IPS-20b (cell line): ENCODE results near the gene SDSL.

Experiments used
- H3K27ac ChIP-seq: one replicate; pipeline ENCODE4 v1.5.1; 2013; ENCODE audit warnings: low read length
- H3K27me3 ChIP-seq: 2 replicates; pipeline ENCODE4 v1.6.1; 2013; ENCODE audit warnings: mild to moderate bottlenecking, low read length, inconsistent platforms; ENCODE audit not compliant: insufficient read depth
- H3K36me3 ChIP-seq: 2 replicates; pipeline ENCODE4 v1.6.1; 2013; ENCODE audit warnings: low read depth, mild to moderate bottlenecking, inconsistent platforms, low read length, moderate library complexity; ENCODE audit not compliant: insufficient read depth
- H3K4me1 ChIP-seq: 2 replicates; pipeline ENCODE4 v1.6.1; 2013; ENCODE audit warnings: mild to moderate bottlenecking, control low read depth, inconsistent platforms, low read length, moderate library complexity; ENCODE audit not compliant: insufficient read depth
- H3K4me3 ChIP-seq: 2 replicates; pipeline ENCODE4 v1.5.1; 2013; ENCODE audit warnings: mild to moderate bottlenecking, low read length, inconsistent platforms
- H3K9ac ChIP-seq: 2 replicates; pipeline ENCODE4 v1.6.1; 2013; ENCODE audit warnings: low read depth, mild to moderate bottlenecking, inconsistent platforms, low read length, moderate library complexity
- H3K9me3 ChIP-seq: 2 replicates; pipeline ENCODE4 v1.6.1; 2013; ENCODE audit warnings: mild to moderate bottlenecking, low read depth, low read length, inconsistent platforms; ENCODE audit not compliant: insufficient read depth

SDSL gene

GRCh38 chr12:113409462-113410124 is 12.6 kb upstream of the SDSL start:
- peaks cover 8% of the 10 kb centered on the region; the same call in 1 of the 2 replicates for H3K4me1 ChIP-seq
- H3K27me3 ChIP-seq = no peaks in the 10 kb centered on the region
- no peaks in the 10 kb centered on the region for H3K36me3 ChIP-seq
- H3K9me3 ChIP-seq = no peaks in the 10 kb centered on the region
- no peak overlapping the region for H3K9ac ChIP-seq
- H3K4me3 ChIP-seq = no peak overlapping the region
- H3K27ac ChIP-seq = no peak overlapping the region

DNA sequence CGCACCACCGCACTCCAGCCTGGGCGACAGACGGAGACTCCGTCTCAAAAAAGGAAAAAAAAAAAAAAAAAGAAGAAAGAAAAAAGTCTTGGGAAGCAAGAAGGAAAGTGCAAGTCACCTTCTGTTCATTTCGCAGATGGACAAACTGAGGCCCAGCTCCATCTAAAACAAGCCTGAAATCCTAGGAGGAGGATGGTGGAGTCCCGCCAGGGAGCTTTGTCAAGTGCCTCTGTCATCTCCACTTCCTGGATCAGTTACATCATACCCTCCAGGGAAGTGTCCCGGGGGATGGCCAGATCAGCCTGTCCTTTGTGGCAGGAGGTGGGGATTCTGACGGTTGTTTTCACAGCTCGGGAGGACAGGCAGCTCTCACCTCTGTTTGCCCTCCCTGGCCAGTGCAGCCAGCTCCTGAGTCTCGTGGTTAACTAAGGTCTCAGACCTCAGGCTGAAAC is 8.7 kb upstream of the SDSL start:
- H3K27me3 ChIP-seq = no peaks in the 10 kb centered on the region
- no peaks in the 10 kb centered on the region for H3K9me3 ChIP-seq
- no peaks in the 10 kb centered on the region for H3K36me3 ChIP-seq
- H3K9ac ChIP-seq = no peak overlapping the region
- H3K27ac ChIP-seq = no peak overlapping the region
- no peak overlapping the region for H3K4me3 ChIP-seq
- no peaks in the 10 kb centered on the region for H3K4me1 ChIP-seq

DNA sequence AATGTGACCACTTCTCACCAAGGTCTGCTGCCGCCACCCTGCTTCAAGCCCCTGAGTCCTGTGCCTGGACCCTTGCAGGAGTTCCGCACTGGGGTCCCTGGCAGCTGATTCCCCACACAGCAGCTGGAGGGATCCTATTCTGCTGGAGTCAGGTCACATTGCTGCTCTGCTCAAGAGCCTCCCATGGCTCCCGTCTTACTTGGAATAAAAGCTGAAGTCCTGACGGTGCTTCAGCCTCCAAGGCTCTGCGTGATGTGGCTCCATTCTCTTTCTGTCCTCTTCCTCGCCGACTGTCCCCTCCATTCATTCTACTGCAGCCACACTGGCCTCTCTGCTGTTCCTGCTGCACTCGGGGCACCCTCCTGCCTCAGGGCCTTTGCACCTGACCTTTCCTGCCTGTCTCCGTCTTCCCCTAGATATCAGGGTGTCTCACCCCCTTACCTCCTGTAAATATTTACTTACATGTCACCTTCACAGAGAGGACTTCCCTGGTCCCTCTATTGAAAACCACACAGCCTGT is 7.6 kb upstream of the SDSL start:
- H3K27me3 ChIP-seq = no peaks in the 10 kb centered on the region
- H3K4me3 ChIP-seq = no peak overlapping the region
- no peaks in the 10 kb centered on the region for H3K9me3 ChIP-seq
- H3K9ac ChIP-seq = no peak overlapping the region
- H3K36me3 ChIP-seq = no peaks in the 10 kb centered on the region
- no peaks in the 10 kb centered on the region for H3K4me1 ChIP-seq
- H3K27ac ChIP-seq = no peak overlapping the region

DNA sequence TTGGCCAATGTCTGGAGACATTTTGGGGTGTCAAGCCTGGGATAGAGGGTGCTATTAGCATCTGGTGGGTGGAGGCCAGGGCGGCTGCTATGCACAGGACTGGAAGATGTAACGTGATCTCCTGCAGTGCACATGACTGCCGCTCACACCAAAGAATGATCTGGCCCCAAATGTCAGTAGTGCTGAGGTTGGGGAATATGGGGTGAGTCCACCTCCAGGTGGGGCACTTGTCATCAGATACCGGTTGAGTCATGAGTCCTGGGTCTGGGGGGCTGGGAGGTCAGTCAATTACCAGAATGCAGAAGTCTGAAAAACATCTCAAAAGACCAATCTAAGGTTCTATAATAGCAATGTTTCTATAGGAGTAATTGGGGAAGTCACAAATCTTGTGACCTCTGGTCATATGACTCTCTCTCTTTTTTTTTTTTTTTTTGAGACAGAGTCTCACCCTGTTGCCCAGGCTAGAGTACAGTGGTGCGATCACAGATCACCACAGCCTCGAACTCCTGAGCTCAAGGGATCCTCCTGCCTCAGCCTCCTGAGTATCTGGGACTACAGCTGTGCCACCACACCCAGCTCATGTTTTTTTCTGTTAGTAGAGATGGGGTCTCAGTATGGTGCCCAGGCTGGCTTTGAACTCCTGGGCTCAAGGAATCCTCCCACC is 6.0 kb upstream of the SDSL start:
- no peaks in the 10 kb centered on the region for H3K36me3 ChIP-seq
- H3K9ac ChIP-seq = no peak overlapping the region
- no peak overlapping the region for H3K27ac ChIP-seq
- no peaks in the 10 kb centered on the region for H3K27me3 ChIP-seq
- H3K4me3 ChIP-seq = no peak overlapping the region
- no peaks in the 10 kb centered on the region for H3K4me1 ChIP-seq
- H3K9me3 ChIP-seq = no peaks in the 10 kb centered on the region

DNA sequence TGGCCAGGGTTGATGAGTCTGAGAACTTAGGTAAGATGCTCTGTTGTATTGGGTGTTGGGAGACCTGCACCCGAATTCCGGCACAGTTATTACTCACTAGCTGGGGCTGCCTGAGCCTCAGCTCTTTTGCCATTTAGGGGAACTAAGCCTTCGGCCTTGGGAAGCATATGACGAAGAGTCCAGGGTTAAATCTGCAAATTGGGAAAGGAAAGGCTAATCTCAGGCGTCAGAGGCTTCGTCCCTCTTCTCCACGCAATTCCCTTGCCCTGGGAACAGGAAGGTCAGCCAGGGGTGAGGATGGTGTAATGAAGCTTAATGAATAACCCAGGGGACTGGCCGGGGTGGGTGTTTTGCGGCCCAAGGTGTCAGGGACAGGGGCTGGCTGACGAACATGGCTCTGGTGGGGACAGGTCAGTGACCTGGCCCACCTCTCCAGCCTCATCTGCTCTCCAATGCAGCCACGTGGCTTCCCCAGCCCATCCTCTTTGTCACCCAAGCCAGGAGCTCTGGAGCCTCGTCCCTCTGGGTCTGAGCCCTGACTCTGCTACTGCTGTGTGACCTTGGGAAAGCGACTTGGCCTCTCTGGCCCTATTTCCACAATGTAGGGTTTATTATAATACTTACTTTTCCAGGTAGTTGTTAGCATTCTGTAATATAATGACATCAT is 3.8 kb upstream of the SDSL start:
- H3K27ac ChIP-seq = no peak overlapping the region
- no peaks in the 10 kb centered on the region for H3K9me3 ChIP-seq
- H3K27me3 ChIP-seq = no peaks in the 10 kb centered on the region
- H3K4me1 ChIP-seq = peaks cover 6% of the 10 kb centered on the region; the same call in 1 of the 2 replicates
- no peaks in the 10 kb centered on the region for H3K36me3 ChIP-seq
- no peak overlapping the region for H3K4me3 ChIP-seq
- H3K9ac ChIP-seq = no peak overlapping the region

DNA sequence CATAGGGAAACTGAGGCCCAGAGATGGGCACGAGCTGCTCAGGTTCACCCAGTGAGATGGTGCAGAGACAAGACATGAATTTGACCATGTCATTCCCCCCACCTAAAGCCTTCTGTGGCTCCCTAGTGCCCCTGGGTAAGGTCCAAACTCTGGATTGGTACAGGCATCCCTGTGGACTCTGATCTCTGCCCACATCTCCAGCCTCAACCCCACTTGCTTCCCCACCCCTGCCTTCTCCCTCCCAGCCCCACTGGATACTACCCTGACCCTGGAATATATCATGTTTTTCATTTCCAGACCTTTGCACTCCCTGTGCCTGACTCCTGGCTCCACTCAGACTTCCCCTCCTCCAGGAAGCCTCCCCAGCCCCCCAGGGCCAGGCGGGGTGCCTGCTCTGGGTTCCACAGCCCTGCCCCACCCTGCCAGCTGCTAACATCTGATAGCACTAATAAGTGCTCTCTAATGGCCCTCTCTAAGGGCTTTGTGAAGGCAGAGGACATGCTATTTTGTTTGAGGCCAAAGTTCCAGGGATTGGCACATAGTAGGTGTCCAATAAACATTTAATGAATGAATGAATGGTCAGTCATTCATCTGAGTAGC is 1.1 kb upstream of the SDSL start:
- Histone ChIP-seq H3K4me3 (no peak overlapping the region), H3K4me1 (peaks cover 9% of the 10 kb centered on the region; the same call in 1 of the 2 replicates), H3K27ac (no peak overlapping the region), H3K27me3 (no peaks in the 10 kb centered on the region), H3K9ac (no peak overlapping the region), H3K36me3 (no peaks in the 10 kb centered on the region), H3K9me3 (no peaks in the 10 kb centered on the region)

GRCh38 chr12:113422886-113423669 is 898 bp downstream of the SDSL start:
- Histone ChIP-seq H3K9ac (peak overlapping the region; percentile 51; the same call in 1 of the 2 replicates), H3K27me3 (no peaks in the 10 kb centered on the region), H3K4me1 (peaks cover 9% of the 10 kb centered on the region; the same call in 1 of the 2 replicates), H3K36me3 (no peaks in the 10 kb centered on the region), H3K4me3 (peak overlapping the region; percentile 42; the same call in 1 of the 2 replicates), H3K9me3 (no peaks in the 10 kb centered on the region), H3K27ac (no peak overlapping the region)

- no peak overlapping the region for H3K27ac ChIP-seq
- H3K36me3 ChIP-seq = no peaks in the 10 kb centered on the region
- H3K4me3 ChIP-seq = no peak overlapping the region
- H3K9me3 ChIP-seq = no peaks in the 10 kb centered on the region
- no peaks in the 10 kb centered on the region for H3K27me3 ChIP-seq
- no peak overlapping the region for H3K9ac ChIP-seq
- peaks cover 9% of the 10 kb centered on the region; the same call in 1 of the 2 replicates for H3K4me1 ChIP-seq
These were observed 2.3 kb downstream of the SDSL start for GRCh38 chr12:113424456-113424855.

- H3K36me3 ChIP-seq = no peaks in the 10 kb centered on the region
- no peak overlapping the region for H3K27ac ChIP-seq
- no peaks in the 10 kb centered on the region for H3K27me3 ChIP-seq
- peak overlapping the region; percentile 73; the same call in 1 of the 2 replicates for H3K9ac ChIP-seq
- H3K4me3 ChIP-seq = peak overlapping the region; percentile 48; the same call in 1 of the 2 replicates
- H3K9me3 ChIP-seq = no peaks in the 10 kb centered on the region
- peaks cover 9% of the 10 kb centered on the region; the same call in 1 of the 2 replicates for H3K4me1 ChIP-seq
These were observed 3.0 kb downstream of the SDSL start for GRCh38 chr12:113424915-113425823.

GRCh38 chr12:113425960-113426453 is 3.8 kb downstream of the SDSL start:
- Histone ChIP-seq H3K4me3 (peak overlapping the region; percentile 48; the same call in 1 of the 2 replicates), H3K9ac (peak overlapping the region; percentile 73; the same call in 1 of the 2 replicates), H3K27ac (no peak overlapping the region)

More at GRCh38 chr12:113425960-113426453, 3.8 kb downstream of the SDSL start:
- Histone ChIP-seq H3K27me3 (no peaks in the 10 kb centered on the region), H3K36me3 (no peaks in the 10 kb centered on the region), H3K4me1 (peaks cover 9% of the 10 kb centered on the region; the same call in 1 of the 2 replicates), H3K9me3 (no peaks in the 10 kb centered on the region)
